Tibial nerve (tissue), 4 donors: ENCODE data around the gene PADI3. TPM values are rescaled to one million over a fixed set of nuclear protein-coding genes. Genes with fewer than 3 reads are reported as not detected.

ENCODE experiments used
- DNase-seq, 2 donors: peaks; one replicate each; pipeline ENCODE4 v3.0.0-alpha.2; 2019; ENCODE audit warnings: low spot score in 2 of 2
- H3K27ac ChIP-seq, 4 donors: fragments of 200-600 bp; sonication (generic) in 3 of 4; one replicate each; pipeline ENCODE4 v1.5.1; 2017 to 2019; ENCODE audit warnings: mild to moderate bottlenecking in 1 of 4
- H3K27me3 ChIP-seq, 2 donors: fragments of 200-600 bp; sonication (generic) in 1 of 2; one replicate each; pipeline versions ENCODE4 v1.5.1 to v1.6.0; 2017 to 2019
- H3K36me3 ChIP-seq, 3 donors: fragments of 200-600 bp; sonication (generic); one replicate each; pipeline ENCODE4 v1.5.1; 2018 to 2019
- H3K4me1 ChIP-seq, 4 donors: fragments of 200-600 bp; sonication (generic) in 3 of 4; one replicate each; pipeline ENCODE4 v1.5.1; 2017 to 2019
- H3K4me3 ChIP-seq, 4 donors: fragments of 200-600 bp; sonication (generic) in 3 of 4; one replicate each; pipeline ENCODE4 v1.5.1; 2017 to 2019; ENCODE audit warnings: mild to moderate bottlenecking in 1 of 4, moderate library complexity in 1 of 4
- H3K9me3 ChIP-seq, 4 donors: fragments of 200-600 bp; sonication (generic) in 3 of 4; one replicate each; pipeline ENCODE4 v1.5.1; 2017 to 2019
- EP300 ChIP-seq, 2 donors: sonication (generic); formaldehyde crosslinking; IDR thresholded peaks; one replicate each; pipeline ENCODE4 v1.6.1; 2017; ENCODE audit warnings: antibody characterized with exemption in 2 of 2, mild to moderate bottlenecking in 1 of 2
- POLR2A ChIP-seq, 2 donors: fragments of 450-650 bp; IDR thresholded peaks; one replicate each; pipeline ENCODE4 v1.6.1; 2017; ENCODE audit warnings: antibody characterized with exemption in 2 of 2, mild to moderate bottlenecking in 2 of 2, moderate library complexity in 2 of 2
- WGBS, 2 donors: methylation state at CpG; one replicate each; pipeline ENCODE4 v1.1.5; 2018; 5-methylcytosine and 5-hydroxymethylcytosine counted together
- total RNA-seq, 4 donors: library from RNA; depleted of rRNA; stranded (reverse); fragments of >200 nt; gene quantifications; one replicate each; pipeline ENCODE4 v1.1.0, GENCODE V29; 2016
- TF ChIP-seq, protein P1 (sequence below), 5 experiments: fragments of 200-600 bp in 3 of 5; fragments of 450-650 bp in 2 of 5; sonication (generic) in 3 of 5; IDR thresholded peaks; one replicate each; pipeline ENCODE4 v1.5.1; 2016 to 2019; ENCODE audit warnings: antibody characterized with exemption in 5 of 5, mild to moderate bottlenecking in 3 of 5, moderate library complexity in 2 of 5

The PADI3 gene
- total RNA-seq, 4 donors from 2014 or later = not detected

- H3K4me1 ChIP-seq = peaks cover 0 to 4% (median 0%) of the 10 kb centered on the region in 4 donors
- H3K9me3 ChIP-seq = no peaks in the 10 kb centered on the region
- H3K4me3 ChIP-seq = no peak overlapping the region
- 40 to 49% methylated on average over 6 of the region's 6 CpGs for WGBS, 2 donors
- peak in 1 of 2 donors; percentile 7 for DNase-seq
- TF ChIP-seq EP300 (IDR thresholded peaks at IDR 0.05) (peak in 1 of 2 donors; percentile 21), POLR2A (IDR thresholded peaks at IDR 0.05) (no peak)
- TF ChIP-seq, protein P1, sequence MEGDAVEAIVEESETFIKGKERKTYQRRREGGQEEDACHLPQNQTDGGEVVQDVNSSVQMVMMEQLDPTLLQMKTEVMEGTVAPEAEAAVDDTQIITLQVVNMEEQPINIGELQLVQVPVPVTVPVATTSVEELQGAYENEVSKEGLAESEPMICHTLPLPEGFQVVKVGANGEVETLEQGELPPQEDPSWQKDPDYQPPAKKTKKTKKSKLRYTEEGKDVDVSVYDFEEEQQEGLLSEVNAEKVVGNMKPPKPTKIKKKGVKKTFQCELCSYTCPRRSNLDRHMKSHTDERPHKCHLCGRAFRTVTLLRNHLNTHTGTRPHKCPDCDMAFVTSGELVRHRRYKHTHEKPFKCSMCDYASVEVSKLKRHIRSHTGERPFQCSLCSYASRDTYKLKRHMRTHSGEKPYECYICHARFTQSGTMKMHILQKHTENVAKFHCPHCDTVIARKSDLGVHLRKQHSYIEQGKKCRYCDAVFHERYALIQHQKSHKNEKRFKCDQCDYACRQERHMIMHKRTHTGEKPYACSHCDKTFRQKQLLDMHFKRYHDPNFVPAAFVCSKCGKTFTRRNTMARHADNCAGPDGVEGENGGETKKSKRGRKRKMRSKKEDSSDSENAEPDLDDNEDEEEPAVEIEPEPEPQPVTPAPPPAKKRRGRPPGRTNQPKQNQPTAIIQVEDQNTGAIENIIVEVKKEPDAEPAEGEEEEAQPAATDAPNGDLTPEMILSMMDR (IDR thresholded peaks at IDR 0.05) = no peak
- no peaks in the 10 kb centered on the region for H3K27me3 ChIP-seq
- no peaks in the 10 kb centered on the region for H3K36me3 ChIP-seq
- H3K27ac ChIP-seq = peak overlapping the region in 1 of 4 donors; percentile 20
These were observed 15.1 kb upstream of the PADI3 start for GRCh38 chr1:17233675-17234320.

DNA sequence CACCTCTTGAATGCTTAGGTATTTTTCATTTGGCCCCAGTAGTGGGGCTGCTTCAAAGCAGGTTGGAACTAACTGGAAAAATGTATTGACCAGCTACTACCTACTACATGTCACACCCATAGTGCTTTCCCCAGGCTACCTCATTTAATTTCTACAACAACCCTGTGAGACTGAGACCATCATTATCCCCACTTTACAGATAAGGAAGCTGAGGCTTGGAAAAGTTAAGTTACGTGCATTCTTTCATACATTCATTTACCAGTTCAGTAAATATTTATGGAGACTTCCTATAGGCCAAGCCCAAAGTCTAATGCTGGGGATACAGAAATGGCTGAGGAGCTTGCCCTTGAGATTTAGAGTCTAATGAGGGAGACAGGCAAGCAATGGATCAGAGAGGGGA, 14.5 kb upstream of the PADI3 start:
- no peak for DNase-seq

GRCh38 chr1:17235135-17235885, 13.6 kb upstream of the PADI3 start:
- no peak overlapping the region for H3K27ac ChIP-seq
- H3K4me1 ChIP-seq = peaks cover 0 to 4% (median 0%) of the 10 kb centered on the region in 4 donors
- no peak for DNase-seq
- TF ChIP-seq EP300 (IDR thresholded peaks at IDR 0.05) (no peak), POLR2A (IDR thresholded peaks at IDR 0.05) (no peak)
- TF ChIP-seq, protein P1 (IDR thresholded peaks at IDR 0.05) = no peak
- peaks cover 0 to 6% of the 10 kb centered on the region in 2 donors for H3K27me3 ChIP-seq
- no peak overlapping the region for H3K4me3 ChIP-seq
- no peaks in the 10 kb centered on the region for H3K9me3 ChIP-seq
- WGBS, 2 donors = 78 to 83% methylated on average over 9 of the region's 9 CpGs
- H3K36me3 ChIP-seq = no peaks in the 10 kb centered on the region

More for the DNA sequence above, 14.5 kb upstream of the PADI3 start:
- H3K9me3 ChIP-seq = no peaks in the 10 kb centered on the region
- H3K27me3 ChIP-seq = no peaks in the 10 kb centered on the region
- TF ChIP-seq EP300 (IDR thresholded peaks at IDR 0.05) = no peak
- no peak overlapping the region for H3K4me3 ChIP-seq
- H3K4me1 ChIP-seq = peaks cover 0 to 4% (median 0%) of the 10 kb centered on the region in 4 donors
- H3K27ac ChIP-seq = peak overlapping the region in 1 of 4 donors; percentile 20
- 96 to 100% methylated on average over 1 of the region's 1 CpG for WGBS, 2 donors
- H3K36me3 ChIP-seq = no peaks in the 10 kb centered on the region

- Histone ChIP-seq H3K27me3 (peaks cover 0 to 18% of the 10 kb centered on the region in 2 donors), H3K9me3 (no peaks in the 10 kb centered on the region), H3K27ac (no peak overlapping the region), H3K4me1 (peaks cover 0 to 4% (median 0%) of the 10 kb centered on the region in 4 donors), H3K4me3 (no peak overlapping the region), H3K36me3 (no peaks in the 10 kb centered on the region)
- peak; percentile 76 to 92 for DNase-seq
- WGBS, 2 donors = 19 to 32% methylated on average over 13 to 18 of the region's 18 CpGs
- TF ChIP-seq, protein P1 (IDR thresholded peaks at IDR 0.05) = peak; percentile 74 to 95 (median 82)
- no peak for TF ChIP-seq POLR2A (IDR thresholded peaks at IDR 0.05)
These were observed 11.9 kb upstream of the PADI3 start for GRCh38 chr1:17236779-17237560.

DNA sequence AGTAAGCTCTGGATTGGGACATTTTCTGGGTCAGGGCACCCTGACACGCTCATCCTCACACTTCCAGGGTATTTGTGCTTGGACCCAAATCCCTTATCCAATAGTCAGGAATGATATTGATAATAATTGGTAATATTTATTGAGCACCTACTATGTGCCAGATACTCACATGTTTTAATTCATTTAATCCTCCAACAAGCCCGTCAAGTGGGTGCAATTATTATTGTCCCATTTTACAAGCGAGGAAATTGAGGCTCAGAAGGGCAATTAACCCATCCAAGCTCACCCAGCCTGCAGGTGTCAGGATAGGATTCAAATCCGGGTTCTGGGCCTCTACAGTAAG, 11.4 kb upstream of the PADI3 start:
- no peak overlapping the region for H3K27ac ChIP-seq
- no peaks in the 10 kb centered on the region for H3K36me3 ChIP-seq
- H3K27me3 ChIP-seq = peaks cover 0 to 24% of the 10 kb centered on the region in 2 donors
- H3K4me3 ChIP-seq = no peak overlapping the region
- H3K4me1 ChIP-seq = peaks cover 0 to 4% (median 0%) of the 10 kb centered on the region in 4 donors
- TF ChIP-seq POLR2A (IDR thresholded peaks at IDR 0.05) (no peak), EP300 (IDR thresholded peaks at IDR 0.05) (no peak)
- TF ChIP-seq, protein P1 (IDR thresholded peaks at IDR 0.05) = no peak
- H3K9me3 ChIP-seq = no peaks in the 10 kb centered on the region
- WGBS, 2 donors = 79% methylated on average over 4 of the region's 4 CpGs
- DNase-seq = no peak
